ENCODE measurements around the gene OR2A25. TPM values are rescaled to one million over a fixed set of nuclear protein-coding genes. Genes with fewer than 3 reads are reported as not detected.

OR2A25 gene
- total RNA-seq, 1 experiment from 2014 or later, result 0.13 TPM

- Histone ChIP-seq H3K9ac (ENCODE audit: extremely low read depth, insufficient read length, low read length) (no peak overlapping the region), H4K20me1 (ENCODE audit: control insufficient read depth, insufficient read depth, insufficient read length) (no peaks in the 10 kb centered on the region), H3K9me3 (ENCODE audit: control insufficient read depth, low read depth, low read length) (no peaks in the 10 kb centered on the region), H4K8ac (replicated peaks; ENCODE audit: insufficient read length, low read depth, low read length) (no peak overlapping the region), H3K27me3 (ENCODE audit: insufficient read depth, low read length) (no peaks in the 10 kb centered on the region), H3K18ac (ENCODE audit: insufficient read length, low read depth, low read length) (no peak overlapping the region), H3K23ac (ENCODE audit: insufficient read length, low read depth, low read length) (no peak overlapping the region), H2BK5ac (ENCODE audit: insufficient read length, low read length) (no peak overlapping the region), H2BK15ac (ENCODE audit: low read depth, low read length) (no peak overlapping the region), H3K4ac (ENCODE audit: low read depth, low read length) (no peak overlapping the region), H2BK120ac (ENCODE audit: low read depth, low read length, poor library complexity, severe bottlenecking) (no peak overlapping the region), H2AFZ (ENCODE audit: low read length) (no peak overlapping the region), H3K4me1 (ENCODE audit: insufficient read depth, low read length) (no peaks in the 10 kb centered on the region; the same call in 1 of the 2 replicates), H3K27ac (ENCODE audit: insufficient read length, low read depth, low read length) (no peak overlapping the region), H3K79me1 (ENCODE audit: insufficient read depth, low read depth, low read length, poor library complexity, severe bottlenecking) (no peaks in the 10 kb centered on the region), H4K91ac (ENCODE audit: insufficient read length, low read depth, low read length) (no peak overlapping the region), H3K56ac (ENCODE audit: insufficient read length, low read depth, low read length) (no peak overlapping the region), H2BK12ac (ENCODE audit: insufficient read length, low read depth, low read length) (no peak overlapping the region), H2BK20ac (ENCODE audit: low read depth, low read length, poor library complexity, severe bottlenecking) (no peak overlapping the region), H3K14ac (ENCODE audit: insufficient read depth, low read length) (no peak overlapping the region), H3K79me2 (ENCODE audit: insufficient read depth, low read length) (no peaks in the 10 kb centered on the region), H3T11ph (ENCODE audit: low read length) (no peak overlapping the region), H4K5ac (ENCODE audit: insufficient read length, low read depth, low read length) (no peak overlapping the region), H3K4me2 (ENCODE audit: insufficient read depth, insufficient read length, low read length) (no peak overlapping the region), H2AK5ac (ENCODE audit: insufficient read length, low read length) (no peak overlapping the region), H3K23me2 (ENCODE audit: insufficient read length, low read depth, low read length, poor library complexity, severe bottlenecking) (no peaks in the 10 kb centered on the region)
- H3K4me3 Mint-ChIP-seq, result no peak overlapping the region
- H3K27ac Mint-ChIP-seq, result no peak overlapping the region
- TF ChIP-seq, protein P1, sequence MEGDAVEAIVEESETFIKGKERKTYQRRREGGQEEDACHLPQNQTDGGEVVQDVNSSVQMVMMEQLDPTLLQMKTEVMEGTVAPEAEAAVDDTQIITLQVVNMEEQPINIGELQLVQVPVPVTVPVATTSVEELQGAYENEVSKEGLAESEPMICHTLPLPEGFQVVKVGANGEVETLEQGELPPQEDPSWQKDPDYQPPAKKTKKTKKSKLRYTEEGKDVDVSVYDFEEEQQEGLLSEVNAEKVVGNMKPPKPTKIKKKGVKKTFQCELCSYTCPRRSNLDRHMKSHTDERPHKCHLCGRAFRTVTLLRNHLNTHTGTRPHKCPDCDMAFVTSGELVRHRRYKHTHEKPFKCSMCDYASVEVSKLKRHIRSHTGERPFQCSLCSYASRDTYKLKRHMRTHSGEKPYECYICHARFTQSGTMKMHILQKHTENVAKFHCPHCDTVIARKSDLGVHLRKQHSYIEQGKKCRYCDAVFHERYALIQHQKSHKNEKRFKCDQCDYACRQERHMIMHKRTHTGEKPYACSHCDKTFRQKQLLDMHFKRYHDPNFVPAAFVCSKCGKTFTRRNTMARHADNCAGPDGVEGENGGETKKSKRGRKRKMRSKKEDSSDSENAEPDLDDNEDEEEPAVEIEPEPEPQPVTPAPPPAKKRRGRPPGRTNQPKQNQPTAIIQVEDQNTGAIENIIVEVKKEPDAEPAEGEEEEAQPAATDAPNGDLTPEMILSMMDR (conservative IDR thresholded peaks at IDR 0.05), result no peak
- no peak for DNase-seq
- H3K36me3 Mint-ChIP-seq (ENCODE audit: insufficient read depth in 1 of 3, low read depth in 3 of 3), result no peaks in the 10 kb centered on the region
- no peaks in the 10 kb centered on the region for H3K9me3 Mint-ChIP-seq
- no peaks in the 10 kb centered on the region for H3K4me1 Mint-ChIP-seq
- H3K27me3 Mint-ChIP-seq (ENCODE audit: low read depth), result no peaks in the 10 kb centered on the region
These were observed 32.4 kb downstream of the OR2A25 start for GRCh38 chr7:144102041-144102440.
